Skeletal muscle tissue (tissue), 4 donors: Measurements from ENCODE around the gene GHDC. TPM values are rescaled to one million over a fixed set of nuclear protein-coding genes. Genes with fewer than 3 reads are reported as not detected.
A peak's percentile ranks its signal among the peaks of the same experiment; 100 is the strongest.
"Not testable (repeated sequence)": the region's sequence is repeated elsewhere in the genome, so short reads cannot be mapped to it uniquely, and the experiment has no call there.

ENCODE experiments used
- H3K27ac ChIP-seq: one replicate; pipeline ENCODE4 v1.7.0; 2013; ENCODE audit warnings: mild to moderate bottlenecking, low read depth, low read length, inconsistent platforms
- H3K27me3 ChIP-seq, 3 donors: one replicate each; pipeline ENCODE4 v1.7.0; 2013; ENCODE audit warnings: low read length in 3 of 3; ENCODE audit not compliant: control insufficient read depth in 3 of 3, insufficient read depth in 3 of 3
- H3K36me3 ChIP-seq, 3 donors: one replicate each; pipeline ENCODE4 v1.7.0; 2013; ENCODE audit warnings: low read length in 3 of 3; ENCODE audit not compliant: control insufficient read depth in 3 of 3, insufficient read depth in 3 of 3
- H3K4me1 ChIP-seq, 3 donors: one replicate each; pipeline ENCODE4 v1.7.0; 2013; ENCODE audit warnings: low read length in 3 of 3, mild to moderate bottlenecking in 3 of 3; ENCODE audit not compliant: control insufficient read depth in 3 of 3, insufficient read depth in 3 of 3
- H3K4me3 ChIP-seq, 3 donors: one replicate each; pipeline ENCODE4 v1.7.0; 2013; ENCODE audit warnings: low read length in 3 of 3
- H3K9ac ChIP-seq, 3 donors: one replicate each; pipeline ENCODE4 v1.7.0; 2013; ENCODE audit warnings: low read length in 3 of 3, mild to moderate bottlenecking in 3 of 3, moderate library complexity in 2 of 3, low read depth in 1 of 3
- H3K9me3 ChIP-seq, 3 donors: one replicate each; pipeline ENCODE4 v1.7.0; 2013; ENCODE audit warnings: low read length in 3 of 3; ENCODE audit not compliant: control insufficient read depth in 3 of 3
- total RNA-seq: library from RNA; depleted of rRNA; stranded (reverse); fragments of >200 nt; gene quantifications from one replicate; pipeline ENCODE4 v1.2.3, GENCODE V29; 2014
- donor health status: Osteomylitis.

GHDC gene
- total RNA-seq, 1 donor from 2014 or later = 7.3 TPM

GRCh38 chr17:42227849-42228700, 33.8 kb upstream of the GHDC start:
- Histone ChIP-seq H3K4me3 (peak overlapping the region; percentile 11 to 46 (median 22)), H3K27ac (peak overlapping the region; percentile 79), H3K27me3 (no peaks in the 10 kb centered on the region), H3K9ac (peak overlapping the region; percentile 7 to 66 (median 42)), H3K4me1 (peaks cover 11 to 18% (median 15%) of the 10 kb centered on the region in 3 donors), H3K9me3 (no peaks in the 10 kb centered on the region), H3K36me3 (peaks cover 10 to 15% (median 12%) of the 10 kb centered on the region in 3 donors)

DNA sequence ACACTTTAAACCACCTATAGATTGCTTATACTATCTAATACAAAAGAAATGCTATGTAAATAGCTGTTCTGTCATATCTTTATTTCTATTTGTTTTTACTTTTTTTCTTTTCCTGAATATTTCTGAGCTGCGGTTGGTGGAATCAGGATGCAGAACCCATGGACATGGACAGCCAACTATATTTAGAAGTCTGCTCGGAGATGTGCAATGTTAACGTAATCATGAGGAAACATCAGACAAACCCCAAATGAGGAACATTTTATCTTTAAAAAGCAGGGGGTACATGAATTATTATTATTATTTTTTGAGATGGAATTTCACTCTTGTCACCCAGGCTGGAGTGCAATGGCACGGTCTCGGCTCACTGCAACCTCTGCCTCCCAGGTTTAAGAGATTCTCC, 31.4 kb upstream of the GHDC start:
- Histone ChIP-seq H3K36me3 (peaks cover 22 to 26% (median 23%) of the 10 kb centered on the region in 3 donors), H3K27ac (no peak overlapping the region), H3K9ac (no peak overlapping the region), H3K9me3 (no peaks in the 10 kb centered on the region), H3K27me3 (no peaks in the 10 kb centered on the region), H3K4me1 (peaks cover 14 to 24% (median 15%) of the 10 kb centered on the region in 3 donors), H3K4me3 (no peak overlapping the region)

DNA sequence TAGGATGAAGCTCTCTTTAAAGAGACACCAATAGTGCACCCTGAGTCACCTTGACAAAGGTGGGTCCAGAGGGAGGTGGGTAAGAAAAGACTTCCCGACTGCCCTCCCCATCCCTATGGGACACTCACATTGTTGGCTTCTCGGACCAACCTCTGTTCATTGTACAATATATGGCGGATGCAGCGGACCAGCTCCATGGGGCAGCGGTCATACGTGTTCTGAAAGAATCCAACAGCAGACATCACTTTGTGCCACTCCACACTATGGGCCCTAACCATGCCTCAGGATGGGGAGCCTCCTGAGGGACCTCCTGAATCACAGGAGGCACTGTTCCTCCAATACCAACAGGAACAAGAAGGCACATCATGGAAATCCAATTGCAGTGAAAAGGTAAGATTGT, 30.4 kb upstream of the GHDC start:
- H3K36me3 ChIP-seq = peaks cover 22 to 30% (median 29%) of the 10 kb centered on the region in 3 donors
- no peak overlapping the region for H3K4me3 ChIP-seq
- H3K4me1 ChIP-seq = peaks cover 14 to 24% (median 15%) of the 10 kb centered on the region in 3 donors
- no peaks in the 10 kb centered on the region for H3K9me3 ChIP-seq
- no peaks in the 10 kb centered on the region for H3K27me3 ChIP-seq
- no peak overlapping the region for H3K9ac ChIP-seq
- no peak overlapping the region for H3K27ac ChIP-seq

GRCh38 chr17:42221886-42222745, 27.8 kb upstream of the GHDC start:
- Histone ChIP-seq H3K4me1 (peaks cover 1 to 8% (median 3%) of the 10 kb centered on the region in 3 donors), H3K27me3 (no peaks in the 10 kb centered on the region), H3K9ac (no peak overlapping the region), H3K9me3 (no peaks in the 10 kb centered on the region), H3K36me3 (peaks cover 31 to 42% (median 41%) of the 10 kb centered on the region in 3 donors), H3K4me3 (no peak overlapping the region), H3K27ac (no peak overlapping the region)

GRCh38 chr17:42219280-42219679, 25.0 kb upstream of the GHDC start:
- not testable (repeated sequence) for H3K4me3 ChIP-seq, H3K9ac ChIP-seq, H3K9me3 ChIP-seq, H3K27me3 ChIP-seq, H3K27ac ChIP-seq, H3K4me1 ChIP-seq
- H3K36me3 ChIP-seq = peaks cover 35 to 68% (median 56%) of the 10 kb centered on the region in 3 donors

- Histone ChIP-seq H3K9ac (no peak overlapping the region), H3K36me3 (peaks cover 32 to 63% (median 50%) of the 10 kb centered on the region in 3 donors), H3K4me3 (no peak overlapping the region), H3K27me3 (no peaks in the 10 kb centered on the region), H3K9me3 (no peaks in the 10 kb centered on the region), H3K27ac (no peak overlapping the region), H3K4me1 (peaks cover 12 to 20% (median 16%) of the 10 kb centered on the region in 3 donors)
Measured at GRCh38 chr17:42214156-42214555, 19.9 kb upstream of the GHDC start.

DNA sequence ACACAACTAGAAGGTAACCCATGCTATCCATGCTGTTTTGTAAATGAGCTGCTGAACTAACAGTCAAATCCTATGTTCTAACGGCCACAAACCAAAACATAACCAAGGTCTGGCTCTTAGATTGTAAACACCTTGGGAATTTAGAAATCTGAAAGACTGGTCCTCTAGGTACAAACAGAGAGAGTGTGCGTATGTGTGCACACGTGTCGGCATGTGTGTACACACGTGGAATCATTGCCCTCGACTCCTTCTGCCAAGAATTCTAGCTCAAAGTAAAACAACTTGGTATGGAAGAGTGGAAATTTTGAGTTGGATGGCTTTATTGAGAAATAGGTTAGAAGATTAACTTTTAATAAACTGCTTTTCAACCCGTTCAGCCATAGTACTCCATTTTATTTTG, 18.1 kb upstream of the GHDC start:
- Histone ChIP-seq H3K27me3 (no peaks in the 10 kb centered on the region), H3K27ac (peak overlapping the region; percentile 67), H3K9me3 (no peaks in the 10 kb centered on the region), H3K4me3 (no peak overlapping the region), H3K9ac (peak overlapping the region in 2 of 3 donors; percentile 0 to 61), H3K4me1 (peaks cover 12 to 20% (median 16%) of the 10 kb centered on the region in 3 donors), H3K36me3 (peaks cover 30 to 56% (median 49%) of the 10 kb centered on the region in 3 donors)

- H3K4me3 ChIP-seq, H3K27me3 ChIP-seq, H3K9me3 ChIP-seq: not testable (repeated sequence)
- peaks cover 12 to 20% (median 16%) of the 10 kb centered on the region in 3 donors for H3K4me1 ChIP-seq
- peak overlapping the region; percentile 67 for H3K27ac ChIP-seq
- H3K36me3 ChIP-seq = peaks cover 29 to 56% (median 47%) of the 10 kb centered on the region in 3 donors
- H3K9ac ChIP-seq = peak overlapping the region in 1 of 3 donors; percentile 61
Measured at GRCh38 chr17:42211921-42212341, 17.6 kb upstream of the GHDC start.

DNA sequence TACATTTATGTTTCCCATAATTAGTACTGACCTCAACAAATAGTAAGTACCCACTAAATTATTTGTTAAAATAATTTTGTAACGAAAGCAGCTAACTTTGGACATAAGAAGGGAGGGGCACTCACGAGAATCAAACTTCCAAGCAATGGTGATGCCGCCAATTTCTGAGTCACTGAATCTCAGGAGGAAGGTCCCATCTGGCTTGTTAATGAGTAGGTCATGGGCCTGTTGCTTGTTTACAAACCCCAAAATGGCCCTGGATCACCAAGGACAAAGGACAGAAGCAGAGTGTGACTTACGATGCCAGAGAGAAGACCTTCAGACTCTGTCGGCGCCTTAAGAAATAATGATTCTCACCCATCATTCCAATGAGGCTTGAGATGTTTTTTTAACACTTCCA, 15.8 kb upstream of the GHDC start:
- Histone ChIP-seq H3K4me1 (peaks cover 12 to 20% (median 16%) of the 10 kb centered on the region in 3 donors), H3K9ac (no peak overlapping the region), H3K27ac (no peak overlapping the region), H3K27me3 (no peaks in the 10 kb centered on the region), H3K4me3 (no peak overlapping the region), H3K9me3 (no peaks in the 10 kb centered on the region), H3K36me3 (peaks cover 25 to 53% (median 44%) of the 10 kb centered on the region in 3 donors)
